NCI-H2029 (cell line): Measurements from ENCODE around the gene ANO2.

ENCODE experiments used
- DNase-seq: peaks from one replicate; lab custom pipeline; 2025; lab: John Stamatoyannopoulos, UW

ANO2 gene

DNA sequence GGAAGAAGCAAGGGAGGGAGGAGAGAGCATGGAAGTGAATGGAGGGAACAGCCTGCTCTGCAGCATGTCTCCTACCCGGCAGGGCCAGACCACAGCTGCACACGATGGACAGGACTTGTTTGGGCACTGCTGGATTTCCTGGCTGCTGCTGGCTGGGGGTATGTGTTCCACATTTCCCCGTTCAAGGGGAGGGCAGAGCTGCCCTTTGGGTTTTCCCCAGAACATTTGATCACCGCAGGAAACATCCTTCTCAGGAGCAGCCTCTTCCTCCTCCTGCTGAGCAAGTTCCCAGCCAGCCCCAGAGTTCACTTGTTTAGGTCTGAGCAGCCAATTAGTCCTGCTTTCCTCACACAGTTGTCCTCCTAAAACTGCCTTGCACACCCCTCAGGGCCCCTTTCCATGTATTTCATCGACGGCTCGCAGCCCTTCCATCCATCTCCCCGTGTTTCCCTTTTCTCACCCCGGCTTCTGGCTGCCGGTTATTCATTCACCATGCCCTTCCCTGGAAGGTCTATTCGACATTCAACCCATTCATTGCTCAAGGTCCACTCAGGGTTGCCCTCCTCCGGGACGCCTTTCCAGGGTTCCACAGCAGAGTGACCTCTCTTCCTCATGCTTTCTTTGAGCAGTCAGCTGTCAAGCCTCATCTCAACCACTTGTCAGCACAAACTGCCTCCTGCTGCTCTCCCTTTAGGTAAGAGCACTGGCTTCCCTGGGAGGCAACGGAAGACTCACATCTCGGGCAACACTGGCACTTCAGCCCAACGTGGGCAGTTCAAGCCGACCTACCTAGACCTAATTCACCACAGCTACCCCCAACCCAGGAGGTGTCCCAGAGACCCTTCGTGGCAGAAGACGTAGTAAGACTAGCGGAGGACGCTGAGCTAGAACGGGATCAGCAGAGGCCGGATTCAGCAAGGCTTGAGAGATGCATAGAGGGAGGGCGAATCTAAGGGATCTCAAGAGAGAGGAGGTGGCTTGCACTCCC is 20.1 kb upstream of the ANO2 start:
- DNase-seq: no peak

DNA sequence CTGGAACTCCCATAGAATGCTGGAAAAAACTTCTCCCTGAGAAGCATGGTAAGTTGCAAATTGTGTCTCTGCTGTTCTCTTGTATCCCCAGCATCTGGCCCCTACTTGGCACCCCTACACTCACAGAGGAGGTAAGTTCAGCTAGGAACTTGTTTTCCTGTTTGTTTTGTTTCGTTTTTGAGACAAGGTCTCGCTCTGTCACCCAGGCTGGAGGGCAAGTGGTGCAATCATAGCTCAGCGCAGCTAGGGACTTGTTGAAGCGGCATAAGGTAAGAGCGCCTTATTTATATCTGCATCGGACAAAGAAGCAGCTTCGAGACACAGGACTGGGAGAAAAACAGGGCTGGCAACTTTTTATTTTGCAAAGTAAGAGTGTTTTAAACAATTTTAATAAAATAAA is 18.5 kb upstream of the ANO2 start:
- DNase-seq: no peak

DNA sequence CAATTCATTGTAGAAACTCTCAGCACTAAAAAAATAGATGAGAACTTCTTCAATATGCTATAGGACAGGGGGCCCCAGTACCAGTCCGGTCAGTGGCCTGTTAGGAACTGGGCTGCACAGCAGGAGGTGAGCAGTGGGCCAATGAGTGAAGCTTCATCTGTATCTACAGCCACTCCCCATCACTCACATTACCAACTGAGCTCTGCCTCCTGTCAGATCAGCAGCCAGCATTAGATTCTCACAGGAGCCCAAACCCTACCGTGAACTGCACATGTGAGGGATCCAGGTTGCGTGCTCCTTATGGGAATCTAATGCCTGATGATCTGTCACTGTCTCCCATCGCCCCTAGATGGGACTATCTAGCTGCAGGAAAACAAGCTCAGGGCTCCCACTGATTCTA is 15.7 kb upstream of the ANO2 start:
- no peak for DNase-seq

DNA sequence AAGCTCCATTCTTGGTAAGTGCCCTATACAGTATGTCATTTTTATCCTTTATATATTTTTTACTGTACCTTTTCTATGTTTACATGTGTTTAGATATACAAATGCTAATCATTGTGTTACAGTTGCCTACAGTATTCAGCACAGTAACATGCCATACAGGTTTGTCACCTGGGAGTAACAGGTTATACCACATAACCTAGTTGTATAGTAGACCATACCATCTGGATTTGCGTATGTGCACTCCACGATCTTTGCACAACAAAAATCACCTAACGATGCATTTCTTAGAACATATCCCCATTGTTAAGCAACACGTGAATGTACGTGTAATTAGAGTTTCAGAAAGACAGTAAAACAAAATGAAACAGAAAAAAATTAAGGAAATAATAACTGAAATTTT is 11.9 kb upstream of the ANO2 start:
- no peak for DNase-seq

DNA sequence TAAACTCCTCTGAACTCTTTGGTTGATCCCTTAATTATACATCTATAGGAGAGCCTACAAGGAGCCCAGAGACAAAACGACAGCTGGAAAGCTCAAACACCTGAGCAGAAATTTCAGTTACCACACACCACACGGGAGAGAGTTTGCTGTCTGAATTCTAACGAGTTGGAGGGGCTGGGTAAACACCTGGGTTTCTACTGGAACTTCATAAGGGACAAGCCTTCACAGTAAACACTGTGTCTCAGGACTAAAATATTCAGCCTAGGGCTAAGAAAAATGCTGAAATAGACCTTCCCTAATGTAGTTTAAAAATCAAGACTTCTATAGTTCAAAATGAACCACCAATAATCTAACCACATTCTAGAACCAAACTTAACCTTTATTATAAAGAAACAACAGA is 9.6 kb upstream of the ANO2 start:
- no peak for DNase-seq

DNA sequence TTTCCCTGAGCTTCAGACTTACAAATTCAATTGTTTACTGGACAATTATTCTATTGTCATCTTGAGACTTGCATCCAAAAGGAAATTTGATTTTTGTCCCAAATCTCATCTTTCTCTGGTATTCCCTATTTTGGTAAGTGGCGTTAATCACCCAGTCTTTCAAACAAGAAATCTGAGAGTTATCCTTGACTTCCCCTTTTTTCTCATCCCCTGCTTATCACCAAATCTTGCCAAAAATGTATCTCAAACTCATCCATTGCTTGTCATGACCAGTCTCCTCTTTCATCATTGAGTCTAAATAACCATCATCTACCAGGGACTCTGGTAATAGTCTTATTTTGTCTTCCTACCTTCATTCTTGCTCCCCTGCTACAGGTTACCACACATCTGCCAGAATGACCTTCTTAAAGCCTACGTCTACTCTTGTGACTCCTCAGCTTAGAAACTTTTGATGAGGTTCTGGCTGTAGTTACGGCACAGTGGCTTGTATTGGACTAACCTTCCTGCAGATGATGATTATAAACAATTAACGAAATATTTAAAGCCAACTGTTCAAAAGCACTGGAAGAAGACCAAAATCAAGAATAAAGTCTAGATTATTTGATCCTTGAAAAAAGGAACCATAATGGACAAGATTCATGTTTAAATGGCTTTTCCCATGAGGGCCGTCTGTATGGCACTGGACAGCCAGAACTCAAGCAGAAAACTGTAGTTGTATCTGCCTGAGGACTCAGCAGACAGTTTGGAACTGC is 9.0 kb upstream of the ANO2 start:
- DNase-seq: no peak

DNA sequence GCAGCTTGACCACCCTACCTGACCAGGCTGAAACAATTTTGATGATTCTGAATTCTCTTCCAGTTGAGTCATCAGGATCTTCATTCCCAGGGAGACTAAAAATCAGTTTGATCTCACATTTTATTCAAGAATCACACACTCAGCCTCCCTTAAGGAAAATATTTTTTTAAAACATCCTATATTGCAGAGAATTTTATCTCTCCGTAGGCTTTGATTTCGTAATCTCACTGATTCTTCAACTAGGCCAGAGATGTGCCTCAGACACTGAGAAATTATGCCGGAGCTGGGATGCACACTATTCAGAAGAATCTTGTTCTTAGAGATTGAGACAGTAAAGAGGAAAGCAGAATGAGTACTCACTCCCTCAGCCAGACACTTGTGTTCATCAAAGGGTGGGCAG is 7.0 kb upstream of the ANO2 start:
- DNase-seq: no peak

DNA sequence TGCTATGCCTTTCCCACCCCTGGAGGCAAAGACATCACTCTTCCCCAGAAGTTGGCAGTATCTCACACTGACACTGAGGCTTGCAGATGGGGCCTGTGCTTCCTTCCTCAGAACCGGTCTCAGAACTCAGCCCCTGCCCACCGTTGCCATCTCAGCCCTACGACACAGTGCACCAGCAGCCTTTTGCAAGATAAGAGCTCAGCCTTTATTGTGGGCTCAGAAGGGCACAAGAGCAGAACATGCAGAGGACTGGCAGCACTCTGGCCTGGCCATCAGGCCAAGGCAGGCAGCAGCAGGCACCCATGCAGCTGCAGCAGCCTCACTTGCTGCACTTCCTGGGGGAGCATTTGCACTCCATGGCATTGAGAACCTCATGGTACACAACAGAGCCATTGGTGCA is 3.6 kb upstream of the ANO2 start:
- no peak for DNase-seq

DNA sequence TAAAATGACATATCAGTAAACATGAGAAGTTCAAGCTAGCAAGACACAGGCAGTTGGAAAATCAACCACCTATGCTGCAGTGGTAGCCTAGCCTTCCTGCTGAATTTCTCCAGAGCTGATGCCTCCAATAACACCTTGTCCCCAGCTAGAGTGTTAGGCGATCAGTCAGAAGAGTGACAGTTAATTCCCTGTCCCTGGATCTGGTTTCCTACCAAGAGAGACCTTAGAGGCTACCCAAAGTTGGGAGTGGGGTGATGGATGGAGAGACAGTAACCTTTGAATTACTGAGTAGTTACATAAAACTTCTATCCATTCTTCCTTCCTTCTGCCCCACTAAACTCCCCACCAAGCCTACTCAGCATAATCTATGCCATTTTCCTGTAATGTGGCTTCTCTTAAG is 1.9 kb upstream of the ANO2 start:
- no peak for DNase-seq

DNA sequence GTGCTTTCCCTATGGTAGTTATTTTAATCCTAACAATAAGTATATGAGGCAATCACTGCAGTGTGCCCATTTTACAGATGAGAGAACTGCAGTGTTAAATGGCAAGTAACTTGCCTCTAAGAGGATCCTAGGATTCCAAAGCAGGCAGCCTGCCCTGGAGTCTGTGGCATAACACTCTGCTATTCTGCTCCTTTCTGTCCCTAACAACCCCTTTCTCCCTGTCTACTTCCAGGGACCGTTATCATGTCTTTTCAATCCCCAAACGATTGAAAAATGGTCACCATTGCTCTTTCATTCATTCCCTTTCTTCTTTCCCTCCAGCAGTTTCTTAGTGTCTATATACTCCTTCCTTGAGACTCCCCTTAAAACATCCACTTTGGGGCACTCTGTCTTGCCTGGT is 1.3 kb upstream of the ANO2 start:
- no peak for DNase-seq

DNA sequence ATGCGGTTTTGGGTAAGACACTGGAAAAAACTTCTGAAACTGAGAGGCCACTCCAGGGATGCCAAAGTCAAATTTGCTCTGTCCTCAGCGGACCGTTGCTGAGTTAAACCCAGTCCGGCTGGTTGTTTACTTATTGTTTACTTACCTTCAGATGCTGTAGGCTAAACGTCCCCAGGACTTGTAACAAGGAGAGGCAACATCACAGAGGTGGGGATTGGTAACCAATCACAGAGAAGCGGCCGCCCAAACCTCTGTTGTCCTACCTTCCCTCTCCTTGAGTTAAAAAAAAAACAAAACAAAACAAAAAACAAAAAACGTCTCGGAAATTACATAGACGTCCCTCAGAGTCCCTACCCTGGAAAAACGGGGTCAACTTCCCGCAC is 380 bp downstream of the ANO2 start:
- no peak for DNase-seq

DNA sequence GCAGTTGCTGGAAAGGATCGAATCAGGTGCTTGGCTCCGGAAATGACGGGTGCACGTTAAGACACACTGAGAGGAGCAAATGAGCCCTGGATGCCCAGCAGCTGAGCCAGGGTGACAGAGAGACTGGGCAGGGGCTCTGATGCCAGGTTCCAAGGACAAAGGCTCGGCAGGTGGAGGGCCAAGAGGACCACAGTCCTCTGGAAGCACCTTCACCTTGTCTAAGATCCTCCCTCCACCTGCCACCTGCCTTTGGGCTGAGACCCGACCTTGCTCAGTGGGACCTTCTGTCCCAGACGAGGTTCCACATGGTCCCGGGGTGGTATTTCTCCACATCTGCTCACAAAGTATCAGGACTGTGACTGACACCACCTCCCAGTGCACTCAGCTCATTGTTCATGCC is 1.0 kb downstream of the ANO2 start:
- DNase-seq: no peak

DNA sequence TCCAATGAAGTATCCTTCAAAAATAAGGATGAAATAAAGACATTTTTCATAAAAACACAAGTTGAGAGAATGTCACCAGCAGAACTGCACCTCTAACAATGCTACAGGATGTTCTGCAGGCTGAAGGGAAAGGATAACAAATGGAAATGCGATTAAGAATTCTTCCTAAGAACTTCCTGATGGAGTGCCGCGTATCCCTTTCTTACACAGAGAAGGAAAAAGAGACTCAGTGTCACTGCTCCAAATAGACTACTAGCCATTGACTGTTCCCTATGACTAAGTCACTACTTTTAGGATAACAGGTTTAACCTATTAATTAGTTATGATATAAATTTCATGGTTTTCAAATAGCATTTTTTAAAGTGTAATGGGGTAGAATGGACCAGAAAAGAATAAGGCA is 3.2 kb downstream of the ANO2 start:
- no peak for DNase-seq

DNA sequence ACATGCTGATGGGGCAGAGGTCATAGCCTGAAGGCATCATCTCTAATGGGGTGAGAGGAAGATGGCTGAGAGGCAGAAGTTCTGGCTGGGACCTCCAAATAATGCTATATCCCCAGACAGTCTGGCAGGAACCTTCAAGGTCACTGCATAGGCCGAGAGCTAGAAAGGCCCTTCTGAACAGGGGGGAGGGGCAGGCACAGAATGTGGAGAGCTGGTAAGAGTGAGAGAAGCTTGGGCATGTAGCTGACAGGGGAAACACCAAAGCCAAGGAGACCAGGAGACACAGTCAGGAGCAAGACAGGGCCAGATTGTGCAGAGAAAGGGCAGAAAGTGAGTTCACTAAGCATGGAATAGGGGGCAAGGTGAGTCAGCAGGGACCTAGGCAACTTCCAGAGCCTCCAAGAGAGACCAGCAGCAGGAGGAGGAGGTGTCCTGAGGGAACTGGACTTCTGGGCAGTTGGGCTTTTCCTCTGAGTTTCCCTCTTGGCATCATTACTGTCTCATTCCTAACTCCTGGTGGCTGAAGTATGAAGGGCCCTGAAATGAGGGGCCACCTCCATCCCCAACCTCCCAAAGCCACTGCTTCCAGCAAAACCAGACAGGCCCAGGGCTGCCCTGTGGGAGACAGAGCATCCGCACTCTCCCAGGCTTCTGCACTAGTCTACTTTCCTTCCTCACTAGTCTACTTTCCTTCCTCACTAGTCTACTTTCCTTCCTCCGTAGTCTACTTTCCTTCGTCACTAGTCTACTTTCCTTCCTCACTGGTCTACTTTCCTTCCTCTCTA is 17.1 kb downstream of the ANO2 start:
- DNase-seq: no peak

DNA sequence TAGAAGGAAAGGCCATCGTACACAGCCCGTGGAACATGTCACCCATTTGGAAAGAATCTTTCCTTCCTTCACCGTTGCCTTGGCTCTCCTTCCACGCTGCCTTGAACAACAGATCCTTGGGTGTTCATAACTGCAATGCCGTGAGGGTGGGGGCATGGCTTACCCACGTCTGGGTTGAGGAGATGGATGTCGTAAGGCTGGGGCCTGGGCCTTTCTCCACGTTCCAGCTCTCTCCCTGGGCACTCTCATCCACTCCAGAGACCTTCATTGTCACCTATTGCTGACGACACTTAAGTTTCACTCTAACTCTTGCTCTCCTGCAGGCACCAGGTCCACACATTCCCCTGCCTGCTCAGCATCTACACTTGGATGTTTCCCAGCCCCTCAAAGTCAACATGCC is 19.4 kb downstream of the ANO2 start:
- DNase-seq: no peak

DNA sequence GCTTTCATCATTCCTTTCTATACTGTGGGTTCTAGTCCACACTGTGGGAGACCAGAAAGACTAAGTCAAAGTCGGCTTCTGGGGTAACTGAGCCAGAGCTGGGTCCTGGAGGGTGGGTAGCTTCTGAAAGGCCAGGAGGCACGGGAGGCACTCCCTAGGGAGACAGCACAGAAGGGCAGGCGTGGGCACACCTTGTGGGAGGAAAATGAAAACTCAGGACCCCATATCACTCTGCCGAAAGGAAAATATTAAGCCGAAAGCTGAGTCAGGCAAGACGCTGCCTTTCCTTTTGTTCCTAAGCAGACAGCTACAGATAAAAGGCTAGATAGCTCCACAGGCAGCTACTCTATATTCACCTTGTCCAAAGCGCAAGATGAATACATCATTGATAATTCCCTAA is 20.7 kb downstream of the ANO2 start:
- no peak for DNase-seq

DNA sequence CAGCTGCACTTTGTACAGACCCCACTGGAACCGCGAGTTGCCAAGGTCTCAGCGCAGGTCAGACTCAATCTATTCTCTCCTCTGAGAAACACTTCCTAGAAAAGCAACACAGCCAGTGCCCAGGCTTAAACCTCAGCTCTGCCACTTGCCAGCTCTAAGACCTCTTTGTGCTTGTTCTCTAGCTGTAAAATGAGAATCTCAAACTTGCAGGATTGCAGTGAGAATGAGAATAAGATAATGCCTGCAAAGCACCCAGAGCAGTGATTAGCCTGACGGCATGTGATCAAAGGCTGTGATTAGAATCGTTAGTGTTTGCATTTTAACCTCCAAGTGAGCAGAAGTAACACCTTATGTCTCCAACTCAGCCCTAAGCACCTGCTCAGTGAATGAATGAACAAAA is 21.3 kb downstream of the ANO2 start:
- no peak for DNase-seq

DNA sequence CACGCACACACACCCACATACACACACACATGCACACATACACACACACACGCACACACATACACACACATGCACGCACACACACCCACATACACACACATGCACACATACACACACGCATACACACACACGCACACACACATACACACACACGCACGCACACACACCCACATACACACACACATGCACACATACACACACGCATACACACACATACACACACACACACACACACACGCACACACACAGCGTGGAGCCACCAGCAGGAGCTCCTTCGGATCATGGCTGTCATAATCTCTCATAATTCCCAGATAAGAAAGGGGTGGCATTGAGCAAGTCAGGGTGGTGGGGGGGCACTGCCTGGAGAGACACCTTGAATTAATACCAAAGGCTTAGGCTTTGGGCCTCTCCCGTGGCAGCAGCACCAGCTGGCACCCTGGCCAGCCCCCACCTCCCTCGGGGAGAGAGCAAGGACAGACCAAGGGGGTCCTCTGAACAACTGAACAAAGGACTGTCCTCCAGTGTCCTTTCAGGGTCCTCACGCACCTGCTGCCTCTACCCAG is 21.9 kb downstream of the ANO2 start:
- no peak for DNase-seq

DNA sequence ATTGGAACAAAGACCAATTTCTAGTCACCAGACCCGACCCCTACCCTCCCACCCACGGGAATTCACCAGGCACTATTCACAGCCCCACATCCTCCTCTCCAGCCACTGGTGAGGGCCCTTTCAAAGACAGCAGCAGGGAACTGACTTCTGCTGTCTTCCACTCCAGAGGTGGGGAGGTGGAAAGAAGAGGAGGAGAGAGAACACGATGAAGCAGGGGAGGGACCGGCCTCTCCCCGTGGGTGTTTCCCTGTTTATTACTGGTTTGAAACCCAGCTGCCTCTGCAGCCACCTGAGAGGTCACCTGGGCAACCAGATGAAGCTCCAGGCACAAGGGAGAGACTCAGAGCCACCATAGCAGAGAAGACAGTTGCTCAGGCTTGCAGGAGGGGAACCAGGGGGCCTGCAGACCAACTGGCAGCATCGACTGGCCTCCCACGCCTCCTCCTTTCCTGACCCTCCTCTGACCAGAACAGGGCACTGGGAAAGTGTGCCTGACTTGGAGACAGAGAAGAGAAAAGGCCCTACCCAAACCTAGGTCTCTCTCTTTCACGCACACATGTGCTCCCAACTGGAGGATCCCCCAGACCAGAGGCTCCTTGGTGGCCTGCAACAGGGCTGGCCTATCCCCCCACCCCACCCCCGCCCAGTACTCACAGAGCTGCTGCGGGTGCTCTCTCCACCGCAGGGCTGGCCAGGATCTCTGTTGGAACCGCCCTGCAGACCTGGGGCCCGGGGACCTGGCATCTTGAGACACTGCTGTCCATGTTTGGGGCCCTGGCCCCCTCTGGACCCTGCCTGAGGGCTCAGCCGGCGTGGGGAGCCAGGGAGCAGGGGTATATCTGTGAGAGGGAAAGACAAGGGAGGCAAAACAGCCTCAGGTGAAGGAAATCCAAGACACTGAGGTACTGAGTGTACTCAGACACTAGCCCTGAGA is 22.8 kb downstream of the ANO2 start:
- DNase-seq: no peak

DNA sequence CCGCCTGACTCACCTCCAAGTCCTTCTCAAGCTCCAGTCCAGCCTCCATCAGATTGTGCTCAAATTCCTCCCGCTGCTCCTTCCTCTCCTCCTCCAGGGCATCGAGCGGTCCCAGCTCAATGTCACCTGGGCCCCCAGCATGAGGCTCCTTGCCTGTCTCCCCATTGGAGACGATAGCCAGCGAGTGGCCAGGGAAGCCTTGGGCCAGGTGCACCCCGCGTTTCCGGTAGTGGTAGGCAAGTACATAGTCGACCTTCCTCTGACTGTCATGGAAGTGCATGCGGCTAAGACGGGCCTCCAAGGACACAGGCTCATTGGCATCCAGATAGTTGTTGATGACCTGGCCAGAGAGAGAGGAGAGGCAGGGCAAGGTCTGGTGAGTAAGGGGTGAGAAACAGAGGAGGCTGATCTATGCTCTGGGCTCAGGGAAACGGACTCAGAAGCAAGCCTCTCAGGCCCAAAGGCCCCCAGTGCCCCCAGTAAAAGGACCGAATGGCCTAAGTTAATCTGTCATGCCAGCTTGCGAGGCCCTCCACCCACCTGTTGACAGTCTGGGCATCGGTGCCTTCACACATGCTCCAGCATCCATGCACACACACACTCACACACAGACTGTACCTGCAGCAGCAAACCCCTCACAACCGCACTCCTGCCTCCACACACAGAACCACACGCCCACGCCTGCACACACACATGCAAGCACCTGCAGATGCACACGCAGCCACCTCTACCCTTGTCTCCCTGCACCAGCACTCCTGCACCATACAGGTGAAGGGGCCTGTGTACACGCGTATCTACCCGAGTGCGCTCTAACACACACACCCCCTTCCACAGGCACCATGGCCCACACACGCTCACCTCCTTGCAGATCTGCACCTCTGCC is 23.8 kb downstream of the ANO2 start:
- DNase-seq: no peak
